PC-3 (cell line): Measurements from ENCODE around the gene TDP2.

Experiments used
- CTCF ChIP-seq: fragments of 300-600 bp; sonication (generic); conservative IDR thresholded peaks from 2 replicates; pipeline ENCODE4 v1.5.1; 2017; ENCODE audit warnings: antibody characterized with exemption, low read depth, mild to moderate bottlenecking, low read length
- EZH2 ChIP-seq: fragments of 300-600 bp; sonication (generic); IDR thresholded peaks from one replicate; pipeline ENCODE4 v1.6.1; 2017; ENCODE audit warnings: antibody characterized with exemption, mild to moderate bottlenecking, low read length; ENCODE audit not compliant: unreplicated experiment
- EZH2phosphoT487 ChIP-seq: fragments of 300-600 bp; sonication (generic); IDR thresholded peaks from 2 replicates; pipeline ENCODE4 v1.6.1; 2018; ENCODE audit warnings: mild to moderate bottlenecking, antibody characterized with exemption, low read length, borderline replicate concordance

DNA sequence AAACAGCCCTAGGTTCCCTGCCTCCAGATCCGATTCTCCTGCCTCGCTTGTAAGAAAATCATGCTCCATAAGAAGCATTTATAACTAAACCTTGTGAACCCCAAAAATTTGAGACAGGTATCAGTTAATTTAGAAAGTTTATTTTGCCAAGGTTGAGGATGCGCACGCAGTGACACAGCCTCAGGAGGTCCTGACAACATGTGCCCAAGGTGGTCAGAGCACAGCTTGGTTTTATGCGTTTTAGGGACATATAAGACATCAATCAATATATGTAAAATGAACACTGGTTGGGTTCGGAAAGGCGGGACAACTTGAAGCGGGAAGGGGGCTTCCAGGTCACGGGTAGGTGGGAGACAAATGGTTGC is 2.3 kb upstream of the TDP2 start:
- TF ChIP-seq CTCF (no peak), EZH2phosphoT487 (no peak), EZH2 (no peak)
